A549 (cell line): ENCODE data around the gene PTPA.

ENCODE experiments used
- JUN ChIP-seq, 2 experiments: fragments of >200 bp; sonication (Bioruptor Twin); formaldehyde crosslinking; IDR thresholded peaks; 2 replicates in 1 of 2; 3 replicates in 1 of 2; pipeline ENCODE4 v1.6.1; 2016 to 2017
- POLR2A ChIP-seq: IDR thresholded peaks from 2 replicates; pipeline ENCODE4 v1.6.1; 2012; ENCODE audit warnings: mild to moderate bottlenecking, low read length
- TF ChIP-seq, protein P1 (sequence below): fragments of >200 bp; sonication (Bioruptor Twin); formaldehyde crosslinking; IDR thresholded peaks from 3 replicates; pipeline ENCODE4 v1.5.1; 2016
- TF ChIP-seq, protein P2 (sequence below): IDR thresholded peaks from 2 replicates; pipeline ENCODE4 v1.6.1; 2012
- TF ChIP-seq, protein P3 (sequence below): fragments of 200-600 bp; sonication (generic); IDR thresholded peaks from 2 replicates; pipeline ENCODE4 v1.6.1; 2016; ENCODE audit warnings: antibody characterized with exemption, mild to moderate bottlenecking, moderate library complexity
- TF ChIP-seq, protein P4 (sequence below): fragments of 250-450 bp; sonication (Bioruptor Pico); IDR thresholded peaks from 2 replicates; pipeline ENCODE4 v1.5.0; 2021; ENCODE audit warnings: mild to moderate bottlenecking, moderate library complexity, borderline replicate concordance

DNA sequence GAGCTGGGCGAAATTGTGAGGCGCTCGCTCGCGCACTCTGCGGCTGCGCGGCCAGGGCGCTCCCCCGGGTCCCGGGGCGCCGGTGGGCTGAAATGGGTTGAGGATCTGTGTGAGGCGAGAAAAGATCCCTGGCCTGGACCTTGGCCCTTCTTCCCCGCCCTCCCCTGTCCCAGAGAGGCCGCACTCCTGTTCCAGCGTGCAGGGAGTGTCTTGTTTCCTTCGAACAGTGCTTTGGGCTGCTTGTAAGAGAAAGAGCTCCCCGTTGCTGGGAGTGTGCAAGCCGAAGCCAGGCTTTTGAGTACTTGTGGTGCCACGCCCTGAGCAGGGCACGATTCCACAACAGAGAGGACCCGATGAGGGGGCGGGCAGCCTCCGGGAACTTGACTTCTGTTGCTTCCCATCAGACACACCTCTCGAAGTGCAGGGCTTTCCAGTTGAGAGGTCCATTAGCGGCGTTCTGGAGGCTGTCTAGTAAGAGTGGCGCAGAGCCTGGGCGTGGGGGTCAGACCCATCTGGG lies 29.8 kb upstream of the PTPA start:
- TF ChIP-seq, protein P1, sequence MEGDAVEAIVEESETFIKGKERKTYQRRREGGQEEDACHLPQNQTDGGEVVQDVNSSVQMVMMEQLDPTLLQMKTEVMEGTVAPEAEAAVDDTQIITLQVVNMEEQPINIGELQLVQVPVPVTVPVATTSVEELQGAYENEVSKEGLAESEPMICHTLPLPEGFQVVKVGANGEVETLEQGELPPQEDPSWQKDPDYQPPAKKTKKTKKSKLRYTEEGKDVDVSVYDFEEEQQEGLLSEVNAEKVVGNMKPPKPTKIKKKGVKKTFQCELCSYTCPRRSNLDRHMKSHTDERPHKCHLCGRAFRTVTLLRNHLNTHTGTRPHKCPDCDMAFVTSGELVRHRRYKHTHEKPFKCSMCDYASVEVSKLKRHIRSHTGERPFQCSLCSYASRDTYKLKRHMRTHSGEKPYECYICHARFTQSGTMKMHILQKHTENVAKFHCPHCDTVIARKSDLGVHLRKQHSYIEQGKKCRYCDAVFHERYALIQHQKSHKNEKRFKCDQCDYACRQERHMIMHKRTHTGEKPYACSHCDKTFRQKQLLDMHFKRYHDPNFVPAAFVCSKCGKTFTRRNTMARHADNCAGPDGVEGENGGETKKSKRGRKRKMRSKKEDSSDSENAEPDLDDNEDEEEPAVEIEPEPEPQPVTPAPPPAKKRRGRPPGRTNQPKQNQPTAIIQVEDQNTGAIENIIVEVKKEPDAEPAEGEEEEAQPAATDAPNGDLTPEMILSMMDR, result no peak
- TF ChIP-seq, protein P2, sequence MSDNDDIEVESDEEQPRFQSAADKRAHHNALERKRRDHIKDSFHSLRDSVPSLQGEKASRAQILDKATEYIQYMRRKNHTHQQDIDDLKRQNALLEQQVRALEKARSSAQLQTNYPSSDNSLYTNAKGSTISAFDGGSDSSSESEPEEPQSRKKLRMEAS, result no peak
- TF ChIP-seq POLR2A (no peak), JUN (IDR thresholded peaks at IDR 0.05) (no peak)
- TF ChIP-seq, protein P3, sequence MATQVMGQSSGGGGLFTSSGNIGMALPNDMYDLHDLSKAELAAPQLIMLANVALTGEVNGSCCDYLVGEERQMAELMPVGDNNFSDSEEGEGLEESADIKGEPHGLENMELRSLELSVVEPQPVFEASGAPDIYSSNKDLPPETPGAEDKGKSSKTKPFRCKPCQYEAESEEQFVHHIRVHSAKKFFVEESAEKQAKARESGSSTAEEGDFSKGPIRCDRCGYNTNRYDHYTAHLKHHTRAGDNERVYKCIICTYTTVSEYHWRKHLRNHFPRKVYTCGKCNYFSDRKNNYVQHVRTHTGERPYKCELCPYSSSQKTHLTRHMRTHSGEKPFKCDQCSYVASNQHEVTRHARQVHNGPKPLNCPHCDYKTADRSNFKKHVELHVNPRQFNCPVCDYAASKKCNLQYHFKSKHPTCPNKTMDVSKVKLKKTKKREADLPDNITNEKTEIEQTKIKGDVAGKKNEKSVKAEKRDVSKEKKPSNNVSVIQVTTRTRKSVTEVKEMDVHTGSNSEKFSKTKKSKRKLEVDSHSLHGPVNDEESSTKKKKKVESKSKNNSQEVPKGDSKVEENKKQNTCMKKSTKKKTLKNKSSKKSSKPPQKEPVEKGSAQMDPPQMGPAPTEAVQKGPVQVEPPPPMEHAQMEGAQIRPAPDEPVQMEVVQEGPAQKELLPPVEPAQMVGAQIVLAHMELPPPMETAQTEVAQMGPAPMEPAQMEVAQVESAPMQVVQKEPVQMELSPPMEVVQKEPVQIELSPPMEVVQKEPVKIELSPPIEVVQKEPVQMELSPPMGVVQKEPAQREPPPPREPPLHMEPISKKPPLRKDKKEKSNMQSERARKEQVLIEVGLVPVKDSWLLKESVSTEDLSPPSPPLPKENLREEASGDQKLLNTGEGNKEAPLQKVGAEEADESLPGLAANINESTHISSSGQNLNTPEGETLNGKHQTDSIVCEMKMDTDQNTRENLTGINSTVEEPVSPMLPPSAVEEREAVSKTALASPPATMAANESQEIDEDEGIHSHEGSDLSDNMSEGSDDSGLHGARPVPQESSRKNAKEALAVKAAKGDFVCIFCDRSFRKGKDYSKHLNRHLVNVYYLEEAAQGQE, result no peak
- TF ChIP-seq, protein P4, sequence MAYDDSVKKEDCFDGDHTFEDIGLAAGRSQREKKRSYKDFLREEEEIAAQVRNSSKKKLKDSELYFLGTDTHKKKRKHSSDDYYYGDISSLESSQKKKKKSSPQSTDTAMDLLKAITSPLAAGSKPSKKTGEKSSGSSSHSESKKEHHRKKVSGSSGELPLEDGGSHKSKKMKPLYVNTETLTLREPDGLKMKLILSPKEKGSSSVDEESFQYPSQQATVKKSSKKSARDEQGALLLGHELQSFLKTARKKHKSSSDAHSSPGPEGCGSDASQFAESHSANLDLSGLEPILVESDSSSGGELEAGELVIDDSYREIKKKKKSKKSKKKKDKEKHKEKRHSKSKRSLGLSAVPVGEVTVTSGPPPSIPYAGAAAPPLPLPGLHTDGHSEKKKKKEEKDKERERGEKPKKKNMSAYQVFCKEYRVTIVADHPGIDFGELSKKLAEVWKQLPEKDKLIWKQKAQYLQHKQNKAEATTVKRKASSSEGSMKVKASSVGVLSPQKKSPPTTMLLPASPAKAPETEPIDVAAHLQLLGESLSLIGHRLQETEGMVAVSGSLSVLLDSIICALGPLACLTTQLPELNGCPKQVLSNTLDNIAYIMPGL (CRISPR knock-in tag), result no peak
